ENCODE measurements around the gene THADA. TPM values are rescaled to one million over a fixed set of nuclear protein-coding genes. Genes with fewer than 3 reads are reported as not detected.

Gene THADA
- total and polyA plus RNA-seq, 2 donors (not counting 3 experiments of a cell fraction or from before 2014, with no cell fraction given), result 22.6 to 25.3 TPM

DNA sequence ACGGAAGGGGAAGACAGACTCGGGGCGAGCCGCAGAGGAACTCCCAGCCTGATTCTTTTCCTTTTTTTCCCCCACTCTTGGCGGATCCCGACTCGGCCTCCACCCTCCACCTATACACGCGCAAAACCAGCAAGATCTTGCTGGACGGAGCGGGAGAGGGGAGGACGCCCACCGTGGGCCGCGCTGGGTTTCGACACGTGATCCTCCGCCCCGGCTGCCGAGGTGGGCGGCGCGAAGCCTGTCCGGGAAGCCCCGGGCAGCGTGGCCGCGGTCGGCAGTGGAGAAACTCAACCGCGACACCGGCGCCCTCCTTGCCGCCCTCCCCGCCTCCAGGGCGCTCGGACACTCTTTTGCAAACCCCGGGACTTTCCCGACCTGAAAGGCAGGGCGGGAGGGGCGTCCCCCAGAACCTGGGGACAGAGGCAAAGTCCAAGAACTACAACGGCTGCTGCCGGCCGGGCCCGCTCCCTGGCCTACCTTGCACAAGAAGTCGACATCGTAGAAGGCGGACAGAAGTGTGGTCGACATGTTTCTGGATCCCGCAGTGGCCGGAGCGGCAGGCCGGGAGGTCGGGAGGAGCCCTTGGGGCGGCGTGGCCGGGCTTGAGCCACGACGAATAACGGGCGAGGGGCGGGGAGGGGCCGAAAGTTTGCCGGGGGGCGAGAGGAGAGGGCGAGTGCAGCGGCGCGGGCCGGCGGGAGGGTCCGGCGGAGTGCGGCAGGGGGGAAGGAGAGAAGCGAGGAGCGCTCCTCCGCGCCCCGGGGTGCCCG, 369.9 kb downstream of the THADA start:
- dilution Hi-C loops (cut with MboI; ENCODE audit: extremely low pct_ligation_motif_present, low sequenced_read_pairs), result loop anchor here (10.0 kb wide), 1 partner anchor 51 kb away; no protein-coding TSS in a partner anchor
- H3K4me1 ChIP-seq (ENCODE audit: control insufficient read depth, extremely low read depth, insufficient read depth, low read length), result peaks cover 36% of the 10 kb centered on the region

More for the DNA sequence above, 369.9 kb downstream of the THADA start:
- ChIA-PET CTCF (interaction anchor here (0.9 to 12.8 kb wide), 22 partner anchors 8 to 398 kb away, joined by 3 to 240 read pairs (median 11); no protein-coding TSS in a partner anchor), POLR2A (interaction anchor here (0.6 to 2.1 kb wide), 28 partner anchors 24 to 397 kb away, joined by 3 to 16 read pairs (median 4); no protein-coding TSS in a partner anchor)
- Histone ChIP-seq H3K79me2 (ENCODE audit: control insufficient read depth, insufficient read depth, low read length) (peaks cover 49% of the 10 kb centered on the region), H2AFZ (ENCODE audit: low read depth, low read length) (no peak overlapping the region), H3K4me2 (ENCODE audit: insufficient read depth, low read length) (peak overlapping the region; percentile 54), H3K9me1 (replicated peaks; ENCODE audit: control insufficient read depth, extremely low read depth, insufficient read depth, low read length) (no peaks in the 10 kb centered on the region), H4K20me1 (replicated peaks; ENCODE audit: control insufficient read depth, extremely low read depth, insufficient read depth, low read length) (no peaks in the 10 kb centered on the region), H3K9me3 (replicated peaks; ENCODE audit: control insufficient read depth, insufficient read depth, low read length) (no peaks in the 10 kb centered on the region), H3K36me3 (ENCODE audit: control insufficient read depth in 2 of 2, extremely low read depth in 1 of 2, insufficient read depth in 2 of 2, low read length in 2 of 2) (peaks cover 0 to 6% of the 10 kb centered on the region in 2 experiments), H3K27ac (ENCODE audit: insufficient read depth, low read depth, low read length) (peak overlapping the region; percentile 88), H3K9ac (replicated peaks; ENCODE audit: extremely low read depth, insufficient read depth, low read length) (peak overlapping the region; percentile 90), H3K27me3 (ENCODE audit: control insufficient read depth in 2 of 2, insufficient read depth in 2 of 2, low read length in 2 of 2) (no peaks in the 10 kb centered on the region), H3K4me3 (replicated peaks in 1 of 3; ENCODE audit: insufficient read depth in 1 of 3, low read depth in 1 of 3, low read length in 3 of 3) (peak overlapping the region; percentile 71 to 93 (median 90))
- FAIRE-seq (peak; percentile 18), DNase-seq (ENCODE audit: low read depth, low spot score) (peak; percentile 69)
- TF ChIP-seq, protein P1, sequence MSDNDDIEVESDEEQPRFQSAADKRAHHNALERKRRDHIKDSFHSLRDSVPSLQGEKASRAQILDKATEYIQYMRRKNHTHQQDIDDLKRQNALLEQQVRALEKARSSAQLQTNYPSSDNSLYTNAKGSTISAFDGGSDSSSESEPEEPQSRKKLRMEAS (IDR thresholded peaks at IDR 0.05; ENCODE audit: insufficient read depth, insufficient read length), result peak; percentile 35
- TF ChIP-seq, protein P2, sequence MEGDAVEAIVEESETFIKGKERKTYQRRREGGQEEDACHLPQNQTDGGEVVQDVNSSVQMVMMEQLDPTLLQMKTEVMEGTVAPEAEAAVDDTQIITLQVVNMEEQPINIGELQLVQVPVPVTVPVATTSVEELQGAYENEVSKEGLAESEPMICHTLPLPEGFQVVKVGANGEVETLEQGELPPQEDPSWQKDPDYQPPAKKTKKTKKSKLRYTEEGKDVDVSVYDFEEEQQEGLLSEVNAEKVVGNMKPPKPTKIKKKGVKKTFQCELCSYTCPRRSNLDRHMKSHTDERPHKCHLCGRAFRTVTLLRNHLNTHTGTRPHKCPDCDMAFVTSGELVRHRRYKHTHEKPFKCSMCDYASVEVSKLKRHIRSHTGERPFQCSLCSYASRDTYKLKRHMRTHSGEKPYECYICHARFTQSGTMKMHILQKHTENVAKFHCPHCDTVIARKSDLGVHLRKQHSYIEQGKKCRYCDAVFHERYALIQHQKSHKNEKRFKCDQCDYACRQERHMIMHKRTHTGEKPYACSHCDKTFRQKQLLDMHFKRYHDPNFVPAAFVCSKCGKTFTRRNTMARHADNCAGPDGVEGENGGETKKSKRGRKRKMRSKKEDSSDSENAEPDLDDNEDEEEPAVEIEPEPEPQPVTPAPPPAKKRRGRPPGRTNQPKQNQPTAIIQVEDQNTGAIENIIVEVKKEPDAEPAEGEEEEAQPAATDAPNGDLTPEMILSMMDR (IDR thresholded peaks at IDR 0.05; ENCODE audit: extremely low read depth in 1 of 2, insufficient read depth in 1 of 2, low read depth in 1 of 2, low read length in 2 of 2), result no peak
- intact Hi-C loops (cut with micrococcal nuclease), result loop anchor here (1.0 to 5.0 kb wide), 5 partner anchors 52 to 414 kb away; no protein-coding TSS in a partner anchor
- BruUV-seq (replicated peaks), result TSS peak; percentile 27

All from endothelial cell of umbilical vein (primary cell).